ENCODE measurements around the gene CDCA4. TPM values are rescaled to one million over a fixed set of nuclear protein-coding genes. Genes with fewer than 3 reads are reported as not detected.
A peak's percentile ranks its signal among the peaks of the same experiment; 100 is the strongest.

Gene CDCA4
- total RNA-seq (10 to 100 TPM; 17.7 to 18.8 TPM), total RNA-seq (12.9 to 171 (median 26.3) reads per million in 172 experiments)
- polyA plus RNA-seq (2013, experiment 1 of 2) = 11.6 TPM
- 10.3 TPM for polyA plus RNA-seq (2013, experiment 2 of 2)

- no peaks in the 10 kb centered on the region for H3K9me3 Mint-ChIP-seq
- Histone ChIP-seq H3K36me3 (ENCODE audit: insufficient read depth, low read length) (no peaks in the 10 kb centered on the region), H3K4me3 (ENCODE audit: low read length) (peak within 1 kb of the TSS; percentile 73), H3K27me3 (ENCODE audit: control insufficient read depth in 1 of 2, insufficient read depth in 2 of 2, low read length in 2 of 2) (no peaks in the 10 kb centered on the region), H3K4me1 (ENCODE audit: insufficient read depth, low read length) (peaks cover 62% of the 10 kb centered on the region), H3K9me3 (ENCODE audit: control insufficient read depth in 1 of 2, insufficient read depth in 1 of 2, low read length in 2 of 2) (no peaks in the 10 kb centered on the region), H3K27ac (ENCODE audit: low read depth in 1 of 2, low read length in 2 of 2) (peak within 1 kb of the TSS; percentile 71 to 73)
- no peaks in the 10 kb centered on the region for H3K27me3 Mint-ChIP-seq
- ChIA-PET CTCF (interaction anchor here (1.0 to 2.8 kb wide), 5 partner anchors 10 to 69 kb away, joined by 3 to 15 read pairs (median 5); no protein-coding TSS in a partner anchor), POLR2A (interaction anchor here (0.7 to 2.1 kb wide), 20 partner anchors 10 to 470 kb away, joined by 3 to 23 read pairs (median 5); partner anchors contain the start of genes BRF1, CLBA1, GPR132 and PACS2)
- peaks cover under 1% of the 10 kb centered on the region for H3K36me3 Mint-ChIP-seq (ENCODE audit: low read depth)
- TF ChIP-seq CTCF (IDR thresholded peaks at IDR 0.05) = no peak
- intact Hi-C loops (cut with DNase I, micrococcal nuclease) = loop anchor here (1.0 to 5.0 kb wide), 8 partner anchors 24 to 291 kb away; partner anchors contain the start of genes CLBA1 (in 2 of the 2), GPR132 (in 1 of the 2), PACS2 (in 1 of the 2) and SIVA1 (in 1 of the 2)
- ATAC-seq (ENCODE audit: poor library complexity) (peak; percentile 80), DNase-seq (peak; percentile 94 to 99 (median 98))
- peaks cover 62% of the 10 kb centered on the region for H3K4me1 Mint-ChIP-seq (ENCODE audit: low read depth)
- peak within 1 kb of the TSS; percentile 93 for H3K27ac Mint-ChIP-seq
- peak within 1 kb of the TSS; percentile 97 for H3K4me3 Mint-ChIP-seq
These were observed at the start of gene CDCA4 for GRCh38 chr14:105020815-105021655. Gene CDCA4, minus strand, starts transcription at chr14:105021083. Its CDS starts 9,154 bp downstream, at chr14:105011929.

- H3K36me3 ChIP-seq (ENCODE audit: insufficient read depth, low read length) = no peaks in the 10 kb centered on the region
- POLR2A ChIA-PET = interaction anchor here (1.2 to 1.6 kb wide), 2 partner anchors 10 to 16 kb away, joined by 3 to 4 read pairs; no protein-coding TSS in a partner anchor
- H3K4me3 ChIP-seq (ENCODE audit: low read length) = no peak overlapping the region
- TF ChIP-seq CTCF (IDR thresholded peaks at IDR 0.05) = no peak
- peaks cover 68% of the 10 kb centered on the region for H3K4me1 ChIP-seq (ENCODE audit: insufficient read depth, low read length)
- H3K4me1 Mint-ChIP-seq (ENCODE audit: low read depth) = peaks cover 46% of the 10 kb centered on the region
- ATAC-seq (ENCODE audit: poor library complexity) (no peak), DNase-seq (peak in 4 of 14 experiments; percentile 32 to 83 (median 64))
- peak overlapping the region; percentile 19 to 22 for H3K27ac ChIP-seq (ENCODE audit: low read depth in 1 of 2, low read length in 2 of 2)
- intact Hi-C loops (cut with DNase I, micrococcal nuclease) = loop anchor here in 1 of 2 experiments (5.0 kb wide), 1 partner anchor 422 kb away; the partner anchor contains the start of gene TEDC1
- peaks cover 4% of the 10 kb centered on the region for H3K36me3 Mint-ChIP-seq (ENCODE audit: low read depth)
- CTCF ChIA-PET = interaction anchor here (1.5 to 3.2 kb wide), 3 partner anchors 17 to 25 kb away, joined by 4 to 11 read pairs (median 9); no protein-coding TSS in a partner anchor
- H3K9me3 ChIP-seq (ENCODE audit: control insufficient read depth in 1 of 2, insufficient read depth in 1 of 2, low read length in 2 of 2) = no peaks in the 10 kb centered on the region
- no peaks in the 10 kb centered on the region for H3K27me3 ChIP-seq (ENCODE audit: control insufficient read depth in 1 of 2, insufficient read depth in 2 of 2, low read length in 2 of 2)
- peak overlapping the region; percentile 91 for H3K27ac Mint-ChIP-seq
- H3K4me3 Mint-ChIP-seq = peak overlapping the region; percentile 48
- no peaks in the 10 kb centered on the region for H3K9me3 Mint-ChIP-seq
- H3K27me3 Mint-ChIP-seq = no peaks in the 10 kb centered on the region
These were observed 49.2 kb upstream of the CDCA4 start for GRCh38 chr14:105069871-105070759.

GRCh38 chr14:105069522-105069870, 48.6 kb upstream of the CDCA4 start:
- Mint-ChIP-seq H3K27ac (peak overlapping the region; percentile 91), H3K9me3 (no peaks in the 10 kb centered on the region), H3K4me1 (ENCODE audit: low read depth) (peaks cover 52% of the 10 kb centered on the region), H3K36me3 (ENCODE audit: low read depth) (peaks cover 6% of the 10 kb centered on the region), H3K27me3 (no peaks in the 10 kb centered on the region), H3K4me3 (peak overlapping the region; percentile 48)
- DNase-seq (no peak), ATAC-seq (ENCODE audit: poor library complexity) (no peak)
- CTCF ChIA-PET = interaction anchor here (1.8 kb wide), 1 partner anchor 17 kb away, joined by 9 read pairs; no protein-coding TSS in a partner anchor
- H3K27ac ChIP-seq (ENCODE audit: low read depth in 1 of 2, low read length in 2 of 2) = peak overlapping the region in 1 of 2 donors; percentile 22
- H3K4me1 ChIP-seq (ENCODE audit: insufficient read depth, low read length) = peaks cover 70% of the 10 kb centered on the region
- no peak for TF ChIP-seq CTCF (IDR thresholded peaks at IDR 0.05)
- no peaks in the 10 kb centered on the region for H3K9me3 ChIP-seq (ENCODE audit: control insufficient read depth in 1 of 2, insufficient read depth in 1 of 2, low read length in 2 of 2)
- POLR2A ChIA-PET = no interaction called here
- H3K4me3 ChIP-seq (ENCODE audit: low read length) = no peak overlapping the region
- no peaks in the 10 kb centered on the region for H3K36me3 ChIP-seq (ENCODE audit: insufficient read depth, low read length)
- no peaks in the 10 kb centered on the region for H3K27me3 ChIP-seq (ENCODE audit: control insufficient read depth in 1 of 2, insufficient read depth in 2 of 2, low read length in 2 of 2)
- intact Hi-C loops (cut with DNase I, micrococcal nuclease) = loop anchor here in 1 of 2 experiments (5.0 kb wide), 1 partner anchor 423 kb away; the partner anchor contains the start of gene TEDC1
